ENCODE measurements around the gene TENT4A. TPM values are rescaled to one million over a fixed set of nuclear protein-coding genes. Genes with fewer than 3 reads are reported as not detected.

TENT4A gene
- total RNA-seq, 1 experiment from 2014 or later, result 29.6 TPM

DNA sequence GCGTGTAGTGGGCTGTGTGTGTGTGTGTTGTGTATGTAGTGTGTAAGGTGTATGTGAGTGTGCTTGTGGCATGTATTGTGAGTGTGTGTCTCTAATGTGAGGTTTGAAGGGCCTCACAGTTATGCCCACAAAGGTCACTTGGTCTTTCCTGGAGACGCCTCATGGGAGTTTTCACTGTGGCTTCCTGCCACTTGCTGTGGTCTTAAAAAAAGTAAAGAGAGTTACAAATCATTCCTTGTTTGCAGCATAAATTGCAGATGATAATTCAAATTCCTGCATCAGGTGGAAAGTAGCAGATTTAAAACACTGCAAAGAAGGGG, 72.6 kb downstream of the TENT4A start:
- Histone ChIP-seq H3K4me3 (ENCODE audit: low read depth in 2 of 2, low read length in 2 of 2) (no peak overlapping the region), H3K36me3 (ENCODE audit: control insufficient read depth, insufficient read depth, low read length) (no peaks in the 10 kb centered on the region), H3K9me3 (ENCODE audit: control insufficient read depth, insufficient read depth, low read depth, low read length) (no peaks in the 10 kb centered on the region), H3K4me1 (ENCODE audit: control insufficient read depth, insufficient read depth, low read length) (no peaks in the 10 kb centered on the region), H3K27me3 (ENCODE audit: control insufficient read depth, insufficient read depth, low read length) (no peaks in the 10 kb centered on the region), H3K27ac (ENCODE audit: low read length) (no peak overlapping the region)
- BruUV-seq (replicated peaks), result no TSS peak
- POLR2A ChIA-PET, result no interaction called here
- DNase-seq (ENCODE audit: low read depth, low spot score) (no peak), ATAC-seq (no peak)
- TF ChIP-seq, protein P1, sequence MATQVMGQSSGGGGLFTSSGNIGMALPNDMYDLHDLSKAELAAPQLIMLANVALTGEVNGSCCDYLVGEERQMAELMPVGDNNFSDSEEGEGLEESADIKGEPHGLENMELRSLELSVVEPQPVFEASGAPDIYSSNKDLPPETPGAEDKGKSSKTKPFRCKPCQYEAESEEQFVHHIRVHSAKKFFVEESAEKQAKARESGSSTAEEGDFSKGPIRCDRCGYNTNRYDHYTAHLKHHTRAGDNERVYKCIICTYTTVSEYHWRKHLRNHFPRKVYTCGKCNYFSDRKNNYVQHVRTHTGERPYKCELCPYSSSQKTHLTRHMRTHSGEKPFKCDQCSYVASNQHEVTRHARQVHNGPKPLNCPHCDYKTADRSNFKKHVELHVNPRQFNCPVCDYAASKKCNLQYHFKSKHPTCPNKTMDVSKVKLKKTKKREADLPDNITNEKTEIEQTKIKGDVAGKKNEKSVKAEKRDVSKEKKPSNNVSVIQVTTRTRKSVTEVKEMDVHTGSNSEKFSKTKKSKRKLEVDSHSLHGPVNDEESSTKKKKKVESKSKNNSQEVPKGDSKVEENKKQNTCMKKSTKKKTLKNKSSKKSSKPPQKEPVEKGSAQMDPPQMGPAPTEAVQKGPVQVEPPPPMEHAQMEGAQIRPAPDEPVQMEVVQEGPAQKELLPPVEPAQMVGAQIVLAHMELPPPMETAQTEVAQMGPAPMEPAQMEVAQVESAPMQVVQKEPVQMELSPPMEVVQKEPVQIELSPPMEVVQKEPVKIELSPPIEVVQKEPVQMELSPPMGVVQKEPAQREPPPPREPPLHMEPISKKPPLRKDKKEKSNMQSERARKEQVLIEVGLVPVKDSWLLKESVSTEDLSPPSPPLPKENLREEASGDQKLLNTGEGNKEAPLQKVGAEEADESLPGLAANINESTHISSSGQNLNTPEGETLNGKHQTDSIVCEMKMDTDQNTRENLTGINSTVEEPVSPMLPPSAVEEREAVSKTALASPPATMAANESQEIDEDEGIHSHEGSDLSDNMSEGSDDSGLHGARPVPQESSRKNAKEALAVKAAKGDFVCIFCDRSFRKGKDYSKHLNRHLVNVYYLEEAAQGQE (IDR thresholded peaks at IDR 0.05; ENCODE audit: insufficient read depth in 1 of 2, low read depth in 2 of 2, low read length in 1 of 2), result no peak
- TF ChIP-seq, protein P2, sequence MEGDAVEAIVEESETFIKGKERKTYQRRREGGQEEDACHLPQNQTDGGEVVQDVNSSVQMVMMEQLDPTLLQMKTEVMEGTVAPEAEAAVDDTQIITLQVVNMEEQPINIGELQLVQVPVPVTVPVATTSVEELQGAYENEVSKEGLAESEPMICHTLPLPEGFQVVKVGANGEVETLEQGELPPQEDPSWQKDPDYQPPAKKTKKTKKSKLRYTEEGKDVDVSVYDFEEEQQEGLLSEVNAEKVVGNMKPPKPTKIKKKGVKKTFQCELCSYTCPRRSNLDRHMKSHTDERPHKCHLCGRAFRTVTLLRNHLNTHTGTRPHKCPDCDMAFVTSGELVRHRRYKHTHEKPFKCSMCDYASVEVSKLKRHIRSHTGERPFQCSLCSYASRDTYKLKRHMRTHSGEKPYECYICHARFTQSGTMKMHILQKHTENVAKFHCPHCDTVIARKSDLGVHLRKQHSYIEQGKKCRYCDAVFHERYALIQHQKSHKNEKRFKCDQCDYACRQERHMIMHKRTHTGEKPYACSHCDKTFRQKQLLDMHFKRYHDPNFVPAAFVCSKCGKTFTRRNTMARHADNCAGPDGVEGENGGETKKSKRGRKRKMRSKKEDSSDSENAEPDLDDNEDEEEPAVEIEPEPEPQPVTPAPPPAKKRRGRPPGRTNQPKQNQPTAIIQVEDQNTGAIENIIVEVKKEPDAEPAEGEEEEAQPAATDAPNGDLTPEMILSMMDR (IDR thresholded peaks at IDR 0.05), result no peak
- no peak for TF ChIP-seq POLR2AphosphoS5 (IDR thresholded peaks at IDR 0.05; ENCODE audit: low read depth, low read length)
- no peak for TF ChIP-seq SIN3A (IDR thresholded peaks at IDR 0.05; ENCODE audit: borderline replicate concordance, insufficient read depth, low read depth, low read length)
- no peak for TF ChIP-seq TCF7L2 (IDR thresholded peaks at IDR 0.05; ENCODE audit: low read depth, low read length)
- CTCF ChIA-PET, result no interaction called here
- in situ Hi-C loops (cut with HindIII; ENCODE audit: low pct_unique_long_range_greater_than_20kb, low sequenced_read_pairs) (no loop called here), intact Hi-C loops (cut with micrococcal nuclease; ENCODE audit: unreplicated experiment) (no loop called here)

DNA sequence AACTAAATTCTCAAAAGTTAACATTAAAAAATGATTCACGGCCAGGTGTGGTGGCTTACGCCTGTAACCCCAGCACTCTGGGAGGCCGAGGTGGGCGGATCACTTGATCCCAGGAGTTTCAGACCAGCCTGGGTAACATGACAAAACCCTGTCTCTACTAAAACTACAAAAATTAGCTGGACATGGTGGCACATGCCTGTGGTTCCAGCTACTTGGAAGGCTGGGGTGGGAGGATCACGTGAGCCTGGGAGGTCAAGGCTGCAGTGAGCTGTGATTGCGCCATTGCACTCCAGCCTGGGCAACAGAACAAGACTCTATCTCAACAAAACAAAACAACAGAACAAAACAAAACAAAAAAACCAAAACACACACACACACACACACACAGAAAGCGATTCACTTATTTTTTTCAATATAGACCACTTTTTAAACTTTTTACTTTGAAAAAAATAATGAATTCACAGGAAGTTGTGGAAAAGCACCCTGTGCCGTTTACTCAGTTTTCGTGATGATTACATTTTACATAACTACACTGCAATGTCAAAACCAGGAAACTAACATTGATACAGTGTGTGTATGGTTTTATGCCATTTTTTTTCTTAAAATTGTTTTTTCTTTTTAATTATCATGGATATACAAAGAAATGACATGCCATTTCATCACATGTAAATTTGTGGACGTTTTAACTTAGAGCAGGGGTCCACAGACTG, 73.7 kb downstream of the TENT4A start:
- POLR2A ChIA-PET, result no interaction called here
- intact Hi-C loops (cut with micrococcal nuclease; ENCODE audit: unreplicated experiment) (no loop called here), in situ Hi-C loops (cut with HindIII; ENCODE audit: low pct_unique_long_range_greater_than_20kb, low sequenced_read_pairs) (no loop called here)
- CTCF ChIA-PET, result no interaction called here
- TF ChIP-seq, protein P2 (IDR thresholded peaks at IDR 0.05), result no peak
- TF ChIP-seq TCF7L2 (IDR thresholded peaks at IDR 0.05; ENCODE audit: low read depth, low read length) (no peak), SIN3A (IDR thresholded peaks at IDR 0.05; ENCODE audit: borderline replicate concordance, insufficient read depth, low read depth, low read length) (no peak), POLR2AphosphoS5 (IDR thresholded peaks at IDR 0.05; ENCODE audit: low read depth, low read length) (no peak)
- TF ChIP-seq, protein P1 (IDR thresholded peaks at IDR 0.05; ENCODE audit: insufficient read depth in 1 of 2, low read depth in 2 of 2, low read length in 1 of 2), result no peak
- Histone ChIP-seq H3K27me3 (ENCODE audit: control insufficient read depth, insufficient read depth, low read length) (no peaks in the 10 kb centered on the region), H3K4me3 (ENCODE audit: low read depth in 2 of 2, low read length in 2 of 2) (no peak overlapping the region), H3K9me3 (ENCODE audit: control insufficient read depth, insufficient read depth, low read depth, low read length) (no peaks in the 10 kb centered on the region), H3K27ac (ENCODE audit: low read length) (no peak overlapping the region), H3K36me3 (ENCODE audit: control insufficient read depth, insufficient read depth, low read length) (no peaks in the 10 kb centered on the region), H3K4me1 (ENCODE audit: control insufficient read depth, insufficient read depth, low read length) (no peaks in the 10 kb centered on the region)
- no peak for ATAC-seq
- DNase-seq (ENCODE audit: low read depth, low spot score), result no peak
- no TSS peak for BruUV-seq (replicated peaks)
